Type B pancreatic cell (in vitro differentiated cells): ENCODE measurements around the gene PAGE2. TPM values are rescaled to one million over a fixed set of nuclear protein-coding genes. Genes with fewer than 3 reads are reported as not detected.

Experiments
- DNase-seq: peaks from one replicate; pipeline ENCODE4 v3.0.0; 2021; ENCODE audit warnings: mixed read lengths; ENCODE audit not compliant: unreplicated experiment; ENCODE audit errors: extremely low spot score
- H3K27ac Mint-ChIP-seq: 2 replicates; pipeline ENCODE4 v1.8.0; 2021; ENCODE audit warnings: mild to moderate bottlenecking, mixed read lengths
- H3K27me3 Mint-ChIP-seq: 2 replicates; pipeline ENCODE4 v1.8.0; 2021; ENCODE audit warnings: mixed read lengths
- H3K36me3 Mint-ChIP-seq: 2 replicates; pipeline ENCODE4 v1.8.0; 2021; ENCODE audit warnings: mixed read lengths
- H3K4me1 Mint-ChIP-seq: one replicate; pipeline ENCODE4 v1.8.0; 2021; ENCODE audit warnings: mixed read lengths; ENCODE audit not compliant: unreplicated experiment
- H3K4me3 Mint-ChIP-seq: 2 replicates; pipeline ENCODE4 v1.8.0; 2021; ENCODE audit warnings: mild to moderate bottlenecking, mixed read lengths
- H3K9me3 Mint-ChIP-seq: 2 replicates; pipeline ENCODE4 v1.8.0; 2021; ENCODE audit warnings: mixed read lengths
- CTCF ChIP-seq: fragments of 200-600 bp; sonication (generic); conservative IDR thresholded peaks from 2 replicates; pipeline ENCODE4 v1.5.0; 2021; ENCODE audit warnings: antibody characterized with exemption, mild to moderate bottlenecking
- total RNA-seq: library from RNA; stranded (reverse); gene quantifications from 2 replicates; pipeline ENCODE4 v1.2.1, GENCODE V29; 2021; ENCODE audit warnings: low replicate concordance

PAGE2 gene
- total RNA-seq, 1 donor from 2014 or later: not detected

- DNase-seq: no peak
- H3K9me3 Mint-ChIP-seq: no peaks in the 10 kb centered on the region
- no peak for TF ChIP-seq CTCF
- no peaks in the 10 kb centered on the region for H3K27me3 Mint-ChIP-seq
- no peak overlapping the region for H3K27ac Mint-ChIP-seq
- H3K4me3 Mint-ChIP-seq: no peak overlapping the region
- H3K4me1 Mint-ChIP-seq: no peaks in the 10 kb centered on the region
- H3K36me3 Mint-ChIP-seq: no peaks in the 10 kb centered on the region
These were observed 29.8 kb downstream of the PAGE2 start for GRCh38 chrX:55118574-55118973.

- no peaks in the 10 kb centered on the region for H3K27me3 Mint-ChIP-seq
- no peaks in the 10 kb centered on the region for H3K9me3 Mint-ChIP-seq
- no peak overlapping the region for H3K27ac Mint-ChIP-seq
- H3K4me1 Mint-ChIP-seq: no peaks in the 10 kb centered on the region
- no peak overlapping the region for H3K4me3 Mint-ChIP-seq
- DNase-seq: no peak
- no peaks in the 10 kb centered on the region for H3K36me3 Mint-ChIP-seq
- TF ChIP-seq CTCF: no peak
These were observed 30.5 kb downstream of the PAGE2 start for GRCh38 chrX:55119271-55119670.

- no peaks in the 10 kb centered on the region for H3K4me1 Mint-ChIP-seq
- no peaks in the 10 kb centered on the region for H3K36me3 Mint-ChIP-seq
- no peaks in the 10 kb centered on the region for H3K27me3 Mint-ChIP-seq
- H3K9me3 Mint-ChIP-seq: no peaks in the 10 kb centered on the region
- DNase-seq: no peak
- no peak overlapping the region for H3K4me3 Mint-ChIP-seq
- TF ChIP-seq CTCF: no peak
- H3K27ac Mint-ChIP-seq: no peak overlapping the region
These were observed 30.9 kb downstream of the PAGE2 start for GRCh38 chrX:55119712-55120111.

GRCh38 chrX:55120761-55121358 is 32.0 kb downstream of the PAGE2 start:
- no peaks in the 10 kb centered on the region for H3K9me3 Mint-ChIP-seq

GRCh38 chrX:55123900-55124299 is 35.1 kb downstream of the PAGE2 start:
- no peaks in the 10 kb centered on the region for H3K36me3 Mint-ChIP-seq
- no peak for TF ChIP-seq CTCF
- H3K27ac Mint-ChIP-seq: no peak overlapping the region
- DNase-seq: no peak
- H3K9me3 Mint-ChIP-seq: no peaks in the 10 kb centered on the region
- no peaks in the 10 kb centered on the region for H3K27me3 Mint-ChIP-seq
- no peaks in the 10 kb centered on the region for H3K4me1 Mint-ChIP-seq
- H3K4me3 Mint-ChIP-seq: no peak overlapping the region

More at GRCh38 chrX:55120761-55121358, 32.0 kb downstream of the PAGE2 start:
- H3K27me3 Mint-ChIP-seq: no peaks in the 10 kb centered on the region
- H3K4me3 Mint-ChIP-seq: no peak overlapping the region
- no peak for DNase-seq
- H3K4me1 Mint-ChIP-seq: no peaks in the 10 kb centered on the region
- H3K27ac Mint-ChIP-seq: no peak overlapping the region
- TF ChIP-seq CTCF: no peak
- no peaks in the 10 kb centered on the region for H3K36me3 Mint-ChIP-seq

GRCh38 chrX:55127692-55128091 is 38.9 kb downstream of the PAGE2 start:
- Mint-ChIP-seq H3K4me3 (no peak overlapping the region), H3K27me3 (no peaks in the 10 kb centered on the region), H3K4me1 (no peaks in the 10 kb centered on the region), H3K27ac (no peak overlapping the region), H3K36me3 (no peaks in the 10 kb centered on the region), H3K9me3 (no peaks in the 10 kb centered on the region)
- no peak for DNase-seq
- no peak for TF ChIP-seq CTCF
